Measurements from ENCODE around the gene HLA-DRA.
"Not testable (repeated sequence)": the region's sequence is repeated elsewhere in the genome, so short reads cannot be mapped to it uniquely, and the experiment has no call there.

Gene HLA-DRA

GRCh38 chr6:32473376-32474348, 34.0 kb downstream of the HLA-DRA start:
- not testable (repeated sequence) for FAIRE-seq; DNase-seq (ENCODE audit: low spot score)

GRCh38 chr6:32475392-32476206, 35.9 kb downstream of the HLA-DRA start:
- FAIRE-seq (no peak), DNase-seq (ENCODE audit: low spot score) (no peak)

GRCh38 chr6:32483968-32484613, 44.4 kb downstream of the HLA-DRA start:
- no peak for DNase-seq (ENCODE audit: low spot score)
- FAIRE-seq, result no peak

GRCh38 chr6:32484614-32484998, 44.9 kb downstream of the HLA-DRA start:
- FAIRE-seq (no peak), DNase-seq (ENCODE audit: low spot score) (no peak)

DNA sequence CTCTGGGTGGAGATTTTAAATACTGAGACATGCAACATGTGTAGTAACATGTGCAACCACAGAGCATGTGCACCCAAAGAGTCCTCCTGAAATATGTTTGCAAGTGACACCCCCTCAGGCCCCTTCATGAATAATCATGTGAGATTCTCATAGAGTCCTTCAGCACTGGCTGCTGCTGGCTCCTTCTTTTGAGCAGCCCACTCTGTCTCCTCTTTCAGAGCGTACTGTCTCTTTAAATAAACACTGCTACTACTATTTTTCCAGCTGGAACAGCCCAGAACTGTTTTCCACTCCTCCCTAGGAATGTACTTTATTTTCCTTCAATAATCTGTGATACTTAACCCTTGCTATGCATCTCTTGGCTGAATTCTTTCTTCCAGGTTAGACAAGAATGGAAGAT, 48.4 kb downstream of the HLA-DRA start:
- no peak for FAIRE-seq

GRCh38 chr6:32491700-32492099, 52.0 kb downstream of the HLA-DRA start:
- FAIRE-seq, result no peak

More for the DNA sequence above, 48.4 kb downstream of the HLA-DRA start:
- no peak for DNase-seq (ENCODE audit: low spot score)

GRCh38 chr6:32492351-32492750, 52.7 kb downstream of the HLA-DRA start:
- FAIRE-seq (no peak), DNase-seq (ENCODE audit: low spot score) (no peak)

More at GRCh38 chr6:32491700-32492099, 52.0 kb downstream of the HLA-DRA start:
- no peak for DNase-seq (ENCODE audit: low spot score)

Data from urothelium cell line (cell line).